SK-N-SH (cell line): Measurements from ENCODE around the gene ALB. TPM values are rescaled to one million over a fixed set of nuclear protein-coding genes. Genes with fewer than 3 reads are reported as not detected.

Experiments used
- CTCF ChIA-PET: fragments of 300-600, 350-600 bp; formaldehyde crosslinking; extraction: SDS; loops from one replicate; lab custom pipeline; 2021; lab: Yijun Ruan, JAX
- POLR2A ChIA-PET: fragments of 350-600 bp; sonication (Branson Sonifier 250); formaldehyde crosslinking; extraction: SDS; loops from one replicate; lab custom pipeline; 2020; ENCODE audit warnings: antibody characterized with exemption, inconsistent platforms; lab: Yijun Ruan, JAX
- DNase-seq: peaks from one replicate; pipeline ENCODE4 v3.0.0; 2012
- H2AFZ ChIP-seq: fragments of 200-600 bp; sonication (generic); 2 replicates; pipeline ENCODE4 v1.8.1; 2016; ENCODE audit warnings: antibody characterized with exemption, mild to moderate bottlenecking, low read depth
- H3F3A ChIP-seq: fragments of 200-600 bp; sonication (generic); replicated peaks from 2 replicates; pipeline ENCODE3; 2016; ENCODE audit warnings: antibody characterized with exemption, mild to moderate bottlenecking; ENCODE audit not compliant: insufficient read depth
- H3K27ac ChIP-seq, 2 experiments: fragments of 200-500 bp in 1 of 2; fragments of 200-600 bp in 1 of 2; sonication (Bioruptor generic) in 1 of 2; sonication (generic), shearing (Covaris generic) in 1 of 2; 2 replicates each; pipeline versions ENCODE4 v1.5.1 to v1.6.1; 2014 to 2016; ENCODE audit warnings: low read depth in 2 of 2, inconsistent platforms in 1 of 2, low read length in 1 of 2, mild to moderate bottlenecking in 1 of 2, mixed read lengths in 1 of 2
- H3K27me3 ChIP-seq: fragments of 200-600 bp; sonication (generic), shearing (Covaris generic); 2 replicates; pipeline ENCODE4 v1.6.1; 2016; ENCODE audit warnings: mixed run types; ENCODE audit not compliant: insufficient read depth
- H3K36me3 ChIP-seq, 2 experiments: fragments of 200-500 bp in 1 of 2; fragments of 200-600 bp in 1 of 2; sonication (Bioruptor generic) in 1 of 2; sonication (generic) in 1 of 2; replicated peaks in 1 of 2; 2 replicates each; pipeline versions ENCODE3 to v1.5.1; 2014 to 2016; ENCODE audit warnings: low read length in 1 of 2, mild to moderate bottlenecking in 1 of 2; ENCODE audit not compliant: insufficient read depth in 2 of 2, control insufficient read depth in 1 of 2
- H3K4me1 ChIP-seq, 2 experiments: fragments of 200-500 bp in 1 of 2; fragments of 200-600 bp in 1 of 2; sonication (Bioruptor generic) in 1 of 2; sonication (generic), shearing (Covaris generic) in 1 of 2; 2 replicates each; pipeline versions ENCODE4 v1.5.1 to v1.6.1; 2014 to 2016; ENCODE audit warnings: low read depth in 1 of 2, low read length in 1 of 2, mixed run types in 1 of 2; ENCODE audit not compliant: insufficient read depth in 2 of 2, control insufficient read depth in 1 of 2
- H3K4me2 ChIP-seq: fragments of 200-600 bp; sonication (generic), shearing (Covaris generic); 2 replicates; pipeline ENCODE4 v1.6.1; 2017; ENCODE audit warnings: mixed run types
- H3K4me3 ChIP-seq, 2 experiments: fragments of 200-500 bp in 1 of 2; fragments of 200-600 bp in 1 of 2; sonication (Bioruptor generic) in 1 of 2; sonication (generic), shearing (Covaris generic) in 1 of 2; 2 replicates each; pipeline versions ENCODE4 v1.5.1 to v1.8.1; 2014 to 2016; ENCODE audit warnings: low read depth in 2 of 2, inconsistent platforms in 1 of 2, low read length in 1 of 2, mild to moderate bottlenecking in 1 of 2, mixed read lengths in 1 of 2, moderate library complexity in 1 of 2
- H3K79me2 ChIP-seq: fragments of 200-600 bp; sonication (generic); 2 replicates; pipeline ENCODE4 v1.8.1; 2017; ENCODE audit warnings: mild to moderate bottlenecking; ENCODE audit not compliant: insufficient read depth
- H3K9ac ChIP-seq: fragments of 200-600 bp; sonication (generic); 2 replicates; pipeline ENCODE4 v1.6.1; 2017; ENCODE audit warnings: mixed run types
- H3K9me2 ChIP-seq: fragments of 200-600 bp; sonication (generic); 2 replicates; pipeline ENCODE4 v1.6.1; 2017; ENCODE audit warnings: mixed run types
- H3K9me3 ChIP-seq: fragments of 200-600 bp; sonication (generic); 2 replicates; pipeline ENCODE4 v1.6.1; 2017; ENCODE audit warnings: mixed run types, mild to moderate bottlenecking, moderate library complexity
- H4K20me1 ChIP-seq: fragments of 200-600 bp; sonication (generic); 2 replicates; pipeline ENCODE4 v1.6.1; 2017; ENCODE audit warnings: mild to moderate bottlenecking, mixed run types; ENCODE audit not compliant: insufficient read depth
- CTCF ChIP-seq: fragments of 200-600 bp; sonication (generic); IDR thresholded peaks from 2 replicates; pipeline ENCODE4 v1.6.1; 2017; ENCODE audit warnings: antibody characterized with exemption, mild to moderate bottlenecking, moderate library complexity
- EP300 ChIP-seq, 2 experiments: IDR thresholded peaks; 2 replicates each; pipeline versions ENCODE4 v1.4.0 to v1.6.1; 2012; ENCODE audit warnings: borderline replicate concordance in 1 of 2, low read depth in 1 of 2, low read length in 1 of 2
- FOSL2 ChIP-seq: IDR thresholded peaks from 2 replicates; pipeline ENCODE4 v1.4.0; 2012; ENCODE audit warnings: low read depth, mild to moderate bottlenecking, moderate library complexity, borderline replicate concordance
- FOXJ3 ChIP-seq: sonication (generic); formaldehyde crosslinking; IDR thresholded peaks from 2 replicates; pipeline ENCODE4 v1.5.1; 2020; ENCODE audit warnings: mild to moderate bottlenecking, missing genetic modification reagents
- FOXM1 ChIP-seq: IDR thresholded peaks from 2 replicates; pipeline ENCODE4 v1.4.0; 2012; ENCODE audit warnings: low read depth, mild to moderate bottlenecking
- GABPA ChIP-seq: IDR thresholded peaks from 2 replicates; pipeline ENCODE4 v1.4.0; 2012; ENCODE audit warnings: low read depth, mild to moderate bottlenecking
- IRF3 ChIP-seq: fragments of 150-350 bp; IDR thresholded peaks from 2 replicates; pipeline ENCODE4 v1.6.1; 2016; ENCODE audit warnings: mild to moderate bottlenecking, low read depth, low read length
- JUND ChIP-seq: IDR thresholded peaks from 2 replicates; pipeline ENCODE4 v1.4.0; 2012
- MAX ChIP-seq: IDR thresholded peaks from 2 replicates; pipeline ENCODE4 v1.4.0; 2012; ENCODE audit warnings: low read depth
- MXI1 ChIP-seq: IDR thresholded peaks from 2 replicates; pipeline ENCODE4 v1.6.1; 2012; ENCODE audit warnings: mild to moderate bottlenecking, low read depth, low read length, improper control_type of control experiment
- NFIC ChIP-seq: IDR thresholded peaks from 2 replicates; pipeline ENCODE4 v1.4.0; 2012; ENCODE audit warnings: borderline replicate concordance
- RAD21 ChIP-seq: IDR thresholded peaks from 2 replicates; pipeline ENCODE4 v1.6.1; 2012; ENCODE audit warnings: mild to moderate bottlenecking, low read length
- RXRA ChIP-seq: IDR thresholded peaks from 2 replicates; pipeline ENCODE4 v1.4.0; 2012; ENCODE audit warnings: low read depth, mild to moderate bottlenecking, borderline replicate concordance
- TCF12 ChIP-seq: IDR thresholded peaks from 2 replicates; pipeline ENCODE4 v1.4.0; 2012
- WGBS: methylation state at CpG from one replicate; pipeline ENCODE4 v1.1.6; 2017; ENCODE audit warnings: low lambda C conversion rate; 5-methylcytosine and 5-hydroxymethylcytosine counted together
- polyA plus RNA-seq, 3 experiments: library from polyadenylated mRNA; depleted of rRNA; stranded (reverse); fragments of >200 nt; gene quantifications; 2 replicates each; pipeline ENCODE4 v1.2.3, GENCODE V29; 2012
- TF ChIP-seq, protein P1 (sequence below): IDR thresholded peaks from 2 replicates; pipeline ENCODE4 v1.6.1; 2012; ENCODE audit warnings: mild to moderate bottlenecking, low read depth, low read length, moderate library complexity

ALB gene
- polyA plus RNA-seq, 1 of the 3 experiments (the other 2 are of a cell fraction), result not detected

GRCh38 chr4:73433140-73433539 is 29.1 kb downstream of the ALB start (continued):
- TF ChIP-seq CTCF (no peak), TCF12 (no peak)

GRCh38 chr4:73434311-73434710 is 30.2 kb downstream of the ALB start:
- Histone ChIP-seq H3K9me3 (no peaks in the 10 kb centered on the region), H3K27me3 (peaks cover 6% of the 10 kb centered on the region; the same call in 1 of the 2 replicates), H3K79me2 (no peaks in the 10 kb centered on the region), H3K36me3 (no peaks in the 10 kb centered on the region), H3F3A (no peaks in the 10 kb centered on the region), H2AFZ (no peak overlapping the region), H3K9me2 (no peaks in the 10 kb centered on the region)
- ChIA-PET POLR2A (no interaction called here), CTCF (interaction anchor here (1.7 to 3.7 kb wide), 2 partner anchors 10 to 11 kb away, joined by 3 to 17 read pairs; no protein-coding TSS in a partner anchor)
- 15% methylated on average over 3 of the region's 3 CpGs for WGBS
- TF ChIP-seq, protein P1, sequence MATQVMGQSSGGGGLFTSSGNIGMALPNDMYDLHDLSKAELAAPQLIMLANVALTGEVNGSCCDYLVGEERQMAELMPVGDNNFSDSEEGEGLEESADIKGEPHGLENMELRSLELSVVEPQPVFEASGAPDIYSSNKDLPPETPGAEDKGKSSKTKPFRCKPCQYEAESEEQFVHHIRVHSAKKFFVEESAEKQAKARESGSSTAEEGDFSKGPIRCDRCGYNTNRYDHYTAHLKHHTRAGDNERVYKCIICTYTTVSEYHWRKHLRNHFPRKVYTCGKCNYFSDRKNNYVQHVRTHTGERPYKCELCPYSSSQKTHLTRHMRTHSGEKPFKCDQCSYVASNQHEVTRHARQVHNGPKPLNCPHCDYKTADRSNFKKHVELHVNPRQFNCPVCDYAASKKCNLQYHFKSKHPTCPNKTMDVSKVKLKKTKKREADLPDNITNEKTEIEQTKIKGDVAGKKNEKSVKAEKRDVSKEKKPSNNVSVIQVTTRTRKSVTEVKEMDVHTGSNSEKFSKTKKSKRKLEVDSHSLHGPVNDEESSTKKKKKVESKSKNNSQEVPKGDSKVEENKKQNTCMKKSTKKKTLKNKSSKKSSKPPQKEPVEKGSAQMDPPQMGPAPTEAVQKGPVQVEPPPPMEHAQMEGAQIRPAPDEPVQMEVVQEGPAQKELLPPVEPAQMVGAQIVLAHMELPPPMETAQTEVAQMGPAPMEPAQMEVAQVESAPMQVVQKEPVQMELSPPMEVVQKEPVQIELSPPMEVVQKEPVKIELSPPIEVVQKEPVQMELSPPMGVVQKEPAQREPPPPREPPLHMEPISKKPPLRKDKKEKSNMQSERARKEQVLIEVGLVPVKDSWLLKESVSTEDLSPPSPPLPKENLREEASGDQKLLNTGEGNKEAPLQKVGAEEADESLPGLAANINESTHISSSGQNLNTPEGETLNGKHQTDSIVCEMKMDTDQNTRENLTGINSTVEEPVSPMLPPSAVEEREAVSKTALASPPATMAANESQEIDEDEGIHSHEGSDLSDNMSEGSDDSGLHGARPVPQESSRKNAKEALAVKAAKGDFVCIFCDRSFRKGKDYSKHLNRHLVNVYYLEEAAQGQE, result no peak
- TF ChIP-seq CTCF, result peak; percentile 58
- peak; percentile 5; the same call in 1 of the 2 replicates for TF ChIP-seq RAD21
- TF ChIP-seq, all 33 proteins: peak for 2
- Histone ChIP-seq H4K20me1 (no peaks in the 10 kb centered on the region), H3K27ac (no peak overlapping the region), H3K4me2 (no peak overlapping the region), H3K4me3 (no peak overlapping the region), H3K4me1 (no peaks in the 10 kb centered on the region), H3K9ac (no peak overlapping the region)
- DNase-seq, result peak; percentile 12

DNA sequence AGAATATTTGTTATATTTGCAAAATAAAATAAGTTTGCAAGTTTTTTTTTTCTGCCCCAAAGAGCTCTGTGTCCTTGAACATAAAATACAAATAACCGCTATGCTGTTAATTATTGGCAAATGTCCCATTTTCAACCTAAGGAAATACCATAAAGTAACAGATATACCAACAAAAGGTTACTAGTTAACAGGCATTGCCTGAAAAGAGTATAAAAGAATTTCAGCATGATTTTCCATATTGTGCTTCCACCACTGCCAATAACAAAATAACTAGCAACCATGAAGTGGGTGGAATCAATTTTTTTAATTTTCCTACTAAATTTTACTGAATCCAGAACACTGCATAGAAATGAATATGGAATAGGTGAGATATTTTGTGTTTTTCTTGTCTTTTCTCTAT is 31.9 kb downstream of the ALB start, which contains the start of gene AFP:
Gene AFP (plus strand): TSS at position 238 of the 400 bp plus-strand sequence. CDS start 42 bp downstream, at position 280.
- Histone ChIP-seq H3K9me3 (no peaks in the 10 kb centered on the region), H3K79me2 (no peaks in the 10 kb centered on the region), H3K27me3 (peaks cover 7% of the 10 kb centered on the region; the same call in 1 of the 2 replicates), H3K9ac (no peak within 1 kb of the TSS), H3K27ac (no peak within 1 kb of the TSS), H3F3A (no peaks in the 10 kb centered on the region)
- TF ChIP-seq MAX (no peak), FOXM1 (no peak), JUND (no peak), EP300 (IDR thresholded peaks at IDR 0.05; ENCODE audit: borderline replicate concordance in 1 of 2, low read depth in 1 of 2, low read length in 1 of 2) (no peak), FOXJ3 (CRISPR knock-in tag) (no peak), IRF3 (no peak), FOSL2 (no peak), GABPA (no peak), RXRA (no peak), MXI1 (no peak), RAD21 (no peak), NFIC (no peak)
- TF ChIP-seq, all 33 proteins: peak for 0
- Histone ChIP-seq H3K4me3 (no peak within 1 kb of the TSS), H3K4me2 (no peak within 1 kb of the TSS), H3K9me2 (no peaks in the 10 kb centered on the region), H2AFZ (no peak within 1 kb of the TSS), H4K20me1 (no peaks in the 10 kb centered on the region), H3K4me1 (no peaks in the 10 kb centered on the region), H3K36me3 (no peaks in the 10 kb centered on the region)
- WGBS, result 11% methylated on average over 1 of the region's 1 CpG
- POLR2A ChIA-PET, result no interaction called here
- CTCF ChIA-PET, result interaction anchor here (1.4 to 3.7 kb wide), 2 partner anchors 10 to 18 kb away, joined by 3 to 17 read pairs; no protein-coding TSS in a partner anchor
- DNase-seq, result no peak
